Liver (tissue), 9 donors: ENCODE data around the gene SBK2. TPM values are rescaled to one million over a fixed set of nuclear protein-coding genes. Genes with fewer than 3 reads are reported as not detected.

ENCODE experiments used
- DNase-seq: peaks from one replicate; pipeline ENCODE4 v3.0.0-alpha.2; 2017; ENCODE audit warnings: low spot score
- H3K27ac ChIP-seq, 2 donors: one replicate each; pipeline ENCODE4 v1.7.0; 2013; ENCODE audit warnings: inconsistent platforms in 2 of 2, low read length in 2 of 2, control low read depth in 1 of 2, low read depth in 1 of 2, mild to moderate bottlenecking in 1 of 2
- H3K27me3 ChIP-seq, 4 donors: one replicate each; pipeline versions ENCODE4 v1.6.1 to v1.7.0; 2013; ENCODE audit warnings: low read length in 3 of 4, inconsistent platforms in 1 of 4, mild to moderate bottlenecking in 1 of 4, moderate library complexity in 1 of 4; ENCODE audit not compliant: control insufficient read depth in 4 of 4, insufficient read depth in 4 of 4
- H3K36me3 ChIP-seq, 4 donors: one replicate each; pipeline versions ENCODE4 v1.6.1 to v1.7.0; 2013; ENCODE audit warnings: low read length in 3 of 4, mild to moderate bottlenecking in 3 of 4, low read depth in 1 of 4, moderate library complexity in 1 of 4; ENCODE audit not compliant: control insufficient read depth in 4 of 4, insufficient read depth in 3 of 4
- H3K4me1 ChIP-seq, 4 donors: one replicate each; pipeline versions ENCODE4 v1.6.1 to v1.7.0; 2013; ENCODE audit warnings: low read length in 3 of 4, mild to moderate bottlenecking in 3 of 4, moderate library complexity in 1 of 4; ENCODE audit not compliant: control insufficient read depth in 4 of 4, insufficient read depth in 4 of 4
- H3K4me3 ChIP-seq, 3 donors: one replicate each; pipeline versions ENCODE4 v1.6.1 to v1.7.0; 2013; ENCODE audit warnings: low read length in 3 of 3, control low read depth in 1 of 3, low read depth in 1 of 3, mild to moderate bottlenecking in 1 of 3
- H3K9ac ChIP-seq, 2 donors: one replicate each; pipeline ENCODE4 v1.7.0; 2013; ENCODE audit warnings: low read length in 2 of 2, mild to moderate bottlenecking in 2 of 2, moderate library complexity in 2 of 2, control low read depth in 1 of 2, low read depth in 1 of 2
- H3K9me3 ChIP-seq, 4 donors: one replicate each; pipeline versions ENCODE4 v1.6.1 to v1.7.0; 2013; ENCODE audit warnings: low read length in 3 of 4; ENCODE audit not compliant: control insufficient read depth in 4 of 4
- EGR1 ChIP-seq, 2 donors: IDR thresholded peaks; 2 replicates each; pipeline ENCODE4 v1.6.1; 2016 to 2018; ENCODE audit warnings: antibody characterized with exemption in 2 of 2, low read depth in 2 of 2
- FOXA2 ChIP-seq: IDR thresholded peaks from 2 replicates; pipeline ENCODE4 v1.6.1; 2016; ENCODE audit warnings: antibody characterized with exemption
- GABPA ChIP-seq, 2 donors: IDR thresholded peaks in 1 of 2; conservative IDR thresholded peaks in 1 of 2; 2 replicates each; pipeline ENCODE4 v1.6.1; 2016; ENCODE audit warnings: antibody characterized with exemption in 2 of 2, mild to moderate bottlenecking in 1 of 2, moderate library complexity in 1 of 2
- HNF4A ChIP-seq, 2 donors: conservative IDR thresholded peaks; 2 replicates each; pipeline ENCODE4 v1.6.1; 2016; ENCODE audit warnings: antibody characterized with exemption in 2 of 2, mild to moderate bottlenecking in 2 of 2
- HNF4G ChIP-seq: IDR thresholded peaks from 2 replicates; pipeline ENCODE4 v1.6.1; 2016; ENCODE audit warnings: antibody characterized with exemption
- JUND ChIP-seq, 2 donors: IDR thresholded peaks; 2 replicates each; pipeline ENCODE4 v1.6.1; 2016; ENCODE audit warnings: antibody characterized with exemption in 2 of 2
- NR2F2 ChIP-seq: IDR thresholded peaks from 2 replicates; pipeline ENCODE4 v1.6.1; 2016; ENCODE audit warnings: antibody characterized with exemption
- RAD21 ChIP-seq, 2 donors: IDR thresholded peaks; 2 replicates each; pipeline ENCODE4 v1.6.1; 2016; ENCODE audit warnings: antibody characterized with exemption in 2 of 2, mild to moderate bottlenecking in 2 of 2
- RXRA ChIP-seq, 2 donors: IDR thresholded peaks; 2 replicates each; pipeline ENCODE4 v1.6.1; 2017 to 2018; ENCODE audit warnings: antibody characterized with exemption in 2 of 2, mild to moderate bottlenecking in 1 of 2
- SP1 ChIP-seq: IDR thresholded peaks from 2 replicates; pipeline ENCODE4 v1.6.1; 2018; ENCODE audit warnings: antibody characterized with exemption, mild to moderate bottlenecking
- YY1 ChIP-seq: IDR thresholded peaks from 2 replicates; pipeline ENCODE4 v1.6.1; 2016; ENCODE audit warnings: antibody characterized with exemption, mild to moderate bottlenecking
- WGBS: extraction: QIAGEN DNeasy Blood & Tissue Kit; methylation state at CpG from one replicate; pipeline ENCODE4 v1.1.7; 2013; 5-methylcytosine and 5-hydroxymethylcytosine counted together
- polyA plus RNA-seq, 2 donors: library from polyadenylated mRNA; stranded (reverse) in 1 of 2; unstranded in 1 of 2; fragments of 200-250 nt in 1 of 2; fragments of >200 nt in 1 of 2; fragmentation: Nextera tagmentation in 1 of 2; extraction: Ambion mirVana in 1 of 2; gene quantifications; one replicate each; pipeline versions ENCODE4 v1.2.1 to v1.2.3, GENCODE V29; 2013 to 2015
- total RNA-seq, 2 donors: library from RNA; depleted of rRNA; stranded (reverse); fragments of >200 nt; gene quantifications; one replicate each; pipeline ENCODE4 v1.2.3, GENCODE V29; 2014
- TF ChIP-seq, protein P1 (sequence below): IDR thresholded peaks from 2 replicates; pipeline ENCODE4 v1.6.1; 2016; ENCODE audit warnings: antibody characterized with exemption, mild to moderate bottlenecking
- TF ChIP-seq, protein P2 (sequence below): IDR thresholded peaks from 2 replicates; pipeline ENCODE4 v1.6.1; 2016; ENCODE audit warnings: antibody characterized with exemption
- TF ChIP-seq, protein P3 (sequence below): IDR thresholded peaks from 2 replicates; pipeline ENCODE4 v1.6.1; 2016; ENCODE audit warnings: antibody characterized with exemption
- TF ChIP-seq, protein P4 (sequence below): fragments of 150-350 bp; IDR thresholded peaks from 2 replicates; pipeline ENCODE4 v1.5.1; 2017; ENCODE audit warnings: improper control_type of control experiment, low read depth, low read length; ENCODE audit not compliant: missing input control
- TF ChIP-seq, protein P5 (sequence below): IDR thresholded peaks from 2 replicates; pipeline ENCODE4 v1.6.1; 2016; ENCODE audit warnings: antibody characterized with exemption
- donor health status: healthy.
- donor health status: healthy.
- donor health status: healthy.
- donor health status: healthy.
- donor health status: healthy.

SBK2 gene
- total and polyA plus RNA-seq, 4 donors, result not detected

DNA sequence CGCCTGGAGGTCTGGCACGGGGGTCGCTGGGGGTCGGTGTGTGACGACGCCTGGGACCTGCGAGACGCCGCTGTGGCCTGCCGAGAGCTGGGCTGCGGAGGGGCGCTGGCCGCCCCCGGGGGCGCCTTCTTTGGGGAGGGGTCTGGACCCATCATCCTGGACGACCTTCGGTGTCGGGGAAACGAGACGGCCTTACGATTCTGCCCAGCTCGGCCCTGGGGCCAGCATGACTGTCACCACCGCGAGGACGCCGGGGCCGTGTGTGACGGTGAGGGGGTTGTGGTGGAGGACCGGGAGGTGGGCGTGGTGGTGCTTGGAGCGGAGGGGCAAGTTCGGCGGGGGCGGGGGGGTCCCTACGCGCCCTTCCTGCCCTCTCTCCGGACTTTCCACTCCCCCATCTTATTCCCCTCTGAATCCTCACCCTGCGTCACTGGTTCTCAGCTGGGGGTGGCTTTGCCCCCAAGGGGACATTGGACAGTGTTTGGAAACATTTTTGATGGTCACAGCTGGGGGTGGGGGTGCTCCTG is 43.2 kb downstream of the SBK2 start:
- Histone ChIP-seq H3K36me3 (no peaks in the 10 kb centered on the region), H3K4me3 (no peak overlapping the region), H3K27ac (peak overlapping the region; percentile 60 to 61), H3K4me1 (no peaks in the 10 kb centered on the region), H3K9ac (no peak overlapping the region), H3K9me3 (no peaks in the 10 kb centered on the region), H3K27me3 (no peaks in the 10 kb centered on the region)
- WGBS, result 43% methylated on average over 38 of the region's 38 CpGs
- TF ChIP-seq, protein P1, sequence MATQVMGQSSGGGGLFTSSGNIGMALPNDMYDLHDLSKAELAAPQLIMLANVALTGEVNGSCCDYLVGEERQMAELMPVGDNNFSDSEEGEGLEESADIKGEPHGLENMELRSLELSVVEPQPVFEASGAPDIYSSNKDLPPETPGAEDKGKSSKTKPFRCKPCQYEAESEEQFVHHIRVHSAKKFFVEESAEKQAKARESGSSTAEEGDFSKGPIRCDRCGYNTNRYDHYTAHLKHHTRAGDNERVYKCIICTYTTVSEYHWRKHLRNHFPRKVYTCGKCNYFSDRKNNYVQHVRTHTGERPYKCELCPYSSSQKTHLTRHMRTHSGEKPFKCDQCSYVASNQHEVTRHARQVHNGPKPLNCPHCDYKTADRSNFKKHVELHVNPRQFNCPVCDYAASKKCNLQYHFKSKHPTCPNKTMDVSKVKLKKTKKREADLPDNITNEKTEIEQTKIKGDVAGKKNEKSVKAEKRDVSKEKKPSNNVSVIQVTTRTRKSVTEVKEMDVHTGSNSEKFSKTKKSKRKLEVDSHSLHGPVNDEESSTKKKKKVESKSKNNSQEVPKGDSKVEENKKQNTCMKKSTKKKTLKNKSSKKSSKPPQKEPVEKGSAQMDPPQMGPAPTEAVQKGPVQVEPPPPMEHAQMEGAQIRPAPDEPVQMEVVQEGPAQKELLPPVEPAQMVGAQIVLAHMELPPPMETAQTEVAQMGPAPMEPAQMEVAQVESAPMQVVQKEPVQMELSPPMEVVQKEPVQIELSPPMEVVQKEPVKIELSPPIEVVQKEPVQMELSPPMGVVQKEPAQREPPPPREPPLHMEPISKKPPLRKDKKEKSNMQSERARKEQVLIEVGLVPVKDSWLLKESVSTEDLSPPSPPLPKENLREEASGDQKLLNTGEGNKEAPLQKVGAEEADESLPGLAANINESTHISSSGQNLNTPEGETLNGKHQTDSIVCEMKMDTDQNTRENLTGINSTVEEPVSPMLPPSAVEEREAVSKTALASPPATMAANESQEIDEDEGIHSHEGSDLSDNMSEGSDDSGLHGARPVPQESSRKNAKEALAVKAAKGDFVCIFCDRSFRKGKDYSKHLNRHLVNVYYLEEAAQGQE, result no peak
- no peak for TF ChIP-seq FOXA2
- no peak for TF ChIP-seq YY1
- no peak for TF ChIP-seq NR2F2
- TF ChIP-seq HNF4A (conservative IDR thresholded peaks at IDR 0.05), result no peak
- TF ChIP-seq, protein P2, sequence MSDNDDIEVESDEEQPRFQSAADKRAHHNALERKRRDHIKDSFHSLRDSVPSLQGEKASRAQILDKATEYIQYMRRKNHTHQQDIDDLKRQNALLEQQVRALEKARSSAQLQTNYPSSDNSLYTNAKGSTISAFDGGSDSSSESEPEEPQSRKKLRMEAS, result no peak
- no peak for TF ChIP-seq RAD21 (IDR thresholded peaks at IDR 0.05)
- TF ChIP-seq SP1, result no peak
- no peak for TF ChIP-seq JUND (IDR thresholded peaks at IDR 0.05)
- TF ChIP-seq GABPA (IDR thresholded peaks at IDR 0.05 in 1 of 2, conservative IDR thresholded peaks at IDR 0.05 in 1 of 2), result no peak
- TF ChIP-seq, protein P3, sequence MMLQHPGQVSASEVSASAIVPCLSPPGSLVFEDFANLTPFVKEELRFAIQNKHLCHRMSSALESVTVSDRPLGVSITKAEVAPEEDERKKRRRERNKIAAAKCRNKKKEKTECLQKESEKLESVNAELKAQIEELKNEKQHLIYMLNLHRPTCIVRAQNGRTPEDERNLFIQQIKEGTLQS, result no peak
- no peak for TF ChIP-seq EGR1 (IDR thresholded peaks at IDR 0.05; ENCODE audit: low read depth in 2 of 2)
- TF ChIP-seq, protein P4, sequence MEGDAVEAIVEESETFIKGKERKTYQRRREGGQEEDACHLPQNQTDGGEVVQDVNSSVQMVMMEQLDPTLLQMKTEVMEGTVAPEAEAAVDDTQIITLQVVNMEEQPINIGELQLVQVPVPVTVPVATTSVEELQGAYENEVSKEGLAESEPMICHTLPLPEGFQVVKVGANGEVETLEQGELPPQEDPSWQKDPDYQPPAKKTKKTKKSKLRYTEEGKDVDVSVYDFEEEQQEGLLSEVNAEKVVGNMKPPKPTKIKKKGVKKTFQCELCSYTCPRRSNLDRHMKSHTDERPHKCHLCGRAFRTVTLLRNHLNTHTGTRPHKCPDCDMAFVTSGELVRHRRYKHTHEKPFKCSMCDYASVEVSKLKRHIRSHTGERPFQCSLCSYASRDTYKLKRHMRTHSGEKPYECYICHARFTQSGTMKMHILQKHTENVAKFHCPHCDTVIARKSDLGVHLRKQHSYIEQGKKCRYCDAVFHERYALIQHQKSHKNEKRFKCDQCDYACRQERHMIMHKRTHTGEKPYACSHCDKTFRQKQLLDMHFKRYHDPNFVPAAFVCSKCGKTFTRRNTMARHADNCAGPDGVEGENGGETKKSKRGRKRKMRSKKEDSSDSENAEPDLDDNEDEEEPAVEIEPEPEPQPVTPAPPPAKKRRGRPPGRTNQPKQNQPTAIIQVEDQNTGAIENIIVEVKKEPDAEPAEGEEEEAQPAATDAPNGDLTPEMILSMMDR, result no peak
- TF ChIP-seq RXRA (IDR thresholded peaks at IDR 0.05), result no peak
- TF ChIP-seq HNF4G, result no peak
- TF ChIP-seq, protein P5, sequence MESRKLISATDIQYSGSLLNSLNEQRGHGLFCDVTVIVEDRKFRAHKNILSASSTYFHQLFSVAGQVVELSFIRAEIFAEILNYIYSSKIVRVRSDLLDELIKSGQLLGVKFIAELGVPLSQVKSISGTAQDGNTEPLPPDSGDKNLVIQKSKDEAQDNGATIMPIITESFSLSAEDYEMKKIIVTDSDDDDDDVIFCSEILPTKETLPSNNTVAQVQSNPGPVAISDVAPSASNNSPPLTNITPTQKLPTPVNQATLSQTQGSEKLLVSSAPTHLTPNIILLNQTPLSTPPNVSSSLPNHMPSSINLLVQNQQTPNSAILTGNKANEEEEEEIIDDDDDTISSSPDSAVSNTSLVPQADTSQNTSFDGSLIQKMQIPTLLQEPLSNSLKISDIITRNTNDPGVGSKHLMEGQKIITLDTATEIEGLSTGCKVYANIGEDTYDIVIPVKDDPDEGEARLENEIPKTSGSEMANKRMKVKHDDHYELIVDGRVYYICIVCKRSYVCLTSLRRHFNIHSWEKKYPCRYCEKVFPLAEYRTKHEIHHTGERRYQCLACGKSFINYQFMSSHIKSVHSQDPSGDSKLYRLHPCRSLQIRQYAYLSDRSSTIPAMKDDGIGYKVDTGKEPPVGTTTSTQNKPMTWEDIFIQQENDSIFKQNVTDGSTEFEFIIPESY, result no peak
- no peak for DNase-seq
